Body of pancreas (tissue), 4 donors: Measurements from ENCODE around the gene TDP1.

Experiments
- POLR2A ChIP-seq, 3 donors: fragments of 450-650 bp; IDR thresholded peaks; one replicate each; pipeline ENCODE4 v1.6.1; 2016; ENCODE audit warnings: antibody characterized with exemption in 3 of 3, mild to moderate bottlenecking in 2 of 3
- TF ChIP-seq, protein P1 (sequence below), 7 experiments: fragments of 450-650 bp in 4 of 7; fragments of 200-600 bp in 3 of 7; sonication (generic) in 3 of 7; IDR thresholded peaks; one replicate each; pipeline ENCODE4 v1.5.1; 2016 to 2019; ENCODE audit warnings: antibody characterized with exemption in 7 of 7

- TF ChIP-seq, protein P1, sequence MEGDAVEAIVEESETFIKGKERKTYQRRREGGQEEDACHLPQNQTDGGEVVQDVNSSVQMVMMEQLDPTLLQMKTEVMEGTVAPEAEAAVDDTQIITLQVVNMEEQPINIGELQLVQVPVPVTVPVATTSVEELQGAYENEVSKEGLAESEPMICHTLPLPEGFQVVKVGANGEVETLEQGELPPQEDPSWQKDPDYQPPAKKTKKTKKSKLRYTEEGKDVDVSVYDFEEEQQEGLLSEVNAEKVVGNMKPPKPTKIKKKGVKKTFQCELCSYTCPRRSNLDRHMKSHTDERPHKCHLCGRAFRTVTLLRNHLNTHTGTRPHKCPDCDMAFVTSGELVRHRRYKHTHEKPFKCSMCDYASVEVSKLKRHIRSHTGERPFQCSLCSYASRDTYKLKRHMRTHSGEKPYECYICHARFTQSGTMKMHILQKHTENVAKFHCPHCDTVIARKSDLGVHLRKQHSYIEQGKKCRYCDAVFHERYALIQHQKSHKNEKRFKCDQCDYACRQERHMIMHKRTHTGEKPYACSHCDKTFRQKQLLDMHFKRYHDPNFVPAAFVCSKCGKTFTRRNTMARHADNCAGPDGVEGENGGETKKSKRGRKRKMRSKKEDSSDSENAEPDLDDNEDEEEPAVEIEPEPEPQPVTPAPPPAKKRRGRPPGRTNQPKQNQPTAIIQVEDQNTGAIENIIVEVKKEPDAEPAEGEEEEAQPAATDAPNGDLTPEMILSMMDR (IDR thresholded peaks at IDR 0.05) = no peak
- no peak for TF ChIP-seq POLR2A (IDR thresholded peaks at IDR 0.05)
These were observed 48.0 kb downstream of the TDP1 start for GRCh38 chr14:90003526-90004307.
